SJCRH30 (cell line): Measurements from ENCODE around the gene CES3. TPM values are rescaled to one million over a fixed set of nuclear protein-coding genes. Genes with fewer than 3 reads are reported as not detected.

Source experiments
- DNase-seq, 2 experiments: peaks; one replicate each; pipeline ENCODE4 v3.0.0-alpha.2; 2015 to 2020
- H3K27ac ChIP-seq: fragments of 250-450 bp; sonication (Bioruptor Pico); 2 replicates; pipeline ENCODE4 v1.5.1; 2020; ENCODE audit warnings: mild to moderate bottlenecking, moderate library complexity
- H3K27me3 ChIP-seq: fragments of 250-450 bp; sonication (Bioruptor Pico); 2 replicates; pipeline ENCODE4 v1.5.1; 2020; ENCODE audit warnings: mild to moderate bottlenecking, moderate library complexity
- H3K36me3 ChIP-seq: fragments of 250-450 bp; sonication (Bioruptor Pico); 2 replicates; pipeline ENCODE4 v1.5.1; 2020; ENCODE audit warnings: mild to moderate bottlenecking, moderate library complexity
- H3K4me1 ChIP-seq: fragments of 250-450 bp; sonication (Bioruptor Pico); 2 replicates; pipeline ENCODE4 v1.5.1; 2020; ENCODE audit warnings: mild to moderate bottlenecking, moderate library complexity
- H3K4me3 ChIP-seq: fragments of 250-450 bp; sonication (Bioruptor Pico); 2 replicates; pipeline ENCODE4 v1.5.1; 2020; ENCODE audit warnings: mild to moderate bottlenecking, moderate library complexity
- H3K9me3 ChIP-seq: fragments of 250-450 bp; sonication (Bioruptor Pico); replicated peaks from 2 replicates; pipeline ENCODE4 v1.5.1; 2020; ENCODE audit warnings: mild to moderate bottlenecking, moderate library complexity
- total RNA-seq: library from RNA; depleted of rRNA; stranded (reverse); fragments of >200 nt; shearing (Covaris generic); gene quantifications from 2 replicates; pipeline ENCODE4 v1.2.3, GENCODE V29; 2014

CES3 gene
- total RNA-seq, 1 experiment from 2014 or later: 0.08 TPM

DNA sequence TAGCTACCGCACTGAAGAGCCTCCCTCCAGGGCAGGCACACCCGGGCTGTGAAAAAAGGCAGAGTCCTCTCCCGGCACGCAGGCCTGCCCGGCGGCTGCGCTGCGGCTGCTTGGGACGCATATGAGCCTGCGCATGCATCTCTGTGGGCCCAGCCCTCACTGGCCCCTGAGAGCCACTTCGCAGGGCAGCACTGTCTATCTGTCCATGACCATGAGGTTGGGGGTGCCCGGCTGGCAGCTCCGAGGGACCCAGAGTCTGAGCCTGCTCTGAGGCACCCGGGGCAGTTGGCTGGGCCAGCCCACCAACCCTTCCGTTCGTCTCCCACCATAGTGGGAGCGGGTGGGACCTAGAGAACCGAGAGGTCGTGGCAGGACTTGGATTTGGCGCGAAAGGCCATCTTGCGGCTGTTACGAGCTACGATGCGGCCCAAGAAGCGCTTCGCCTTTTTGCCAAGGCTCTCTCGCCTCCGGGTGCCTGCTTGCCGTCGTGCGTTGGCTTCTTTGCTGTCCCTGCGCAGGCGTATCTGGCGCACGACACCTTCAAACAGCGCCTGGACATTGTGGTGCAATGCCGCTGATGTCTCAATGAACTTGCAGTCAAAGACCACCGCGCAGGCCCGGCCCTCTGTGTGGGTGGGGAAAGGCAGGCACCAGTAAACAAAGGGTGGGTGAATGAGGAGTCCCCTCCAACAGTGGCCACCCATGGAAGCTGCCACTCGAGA, 39.2 kb upstream of the CES3 start:
- Histone ChIP-seq H3K4me3 (no peak overlapping the region), H3K36me3 (no peaks in the 10 kb centered on the region), H3K9me3 (no peaks in the 10 kb centered on the region), H3K27ac (no peak overlapping the region), H3K27me3 (peaks cover 38% of the 10 kb centered on the region), H3K4me1 (peaks cover 22% of the 10 kb centered on the region)
- no peak for DNase-seq

DNA sequence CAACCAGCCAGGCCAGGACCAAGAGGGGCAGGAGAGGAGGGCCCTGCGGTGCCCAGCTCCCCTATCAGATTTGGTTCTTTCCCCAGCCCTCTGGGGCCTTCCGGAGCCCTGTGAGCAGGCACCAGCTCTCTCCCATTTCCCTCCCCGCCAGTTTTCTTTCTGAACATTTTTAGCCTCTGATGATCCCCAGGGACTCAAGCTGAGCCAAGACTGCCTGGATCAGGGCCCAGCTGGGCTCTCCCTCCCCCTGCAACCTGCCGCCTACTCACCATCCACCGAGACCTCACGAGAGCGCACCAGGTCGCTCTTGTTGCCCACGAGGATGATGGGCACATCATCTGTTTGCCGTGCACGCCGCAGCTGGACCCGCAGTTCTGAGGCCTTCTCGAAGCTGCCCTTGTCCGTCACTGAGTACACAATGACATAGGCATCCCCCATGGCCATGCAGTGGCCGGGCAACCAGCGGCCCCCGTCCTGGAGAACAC, 37.8 kb upstream of the CES3 start:
- no peak overlapping the region for H3K27ac ChIP-seq
- peak; percentile 55 to 65 for DNase-seq
- peaks cover 28% of the 10 kb centered on the region for H3K27me3 ChIP-seq
- H3K36me3 ChIP-seq: no peaks in the 10 kb centered on the region
- H3K4me1 ChIP-seq: peaks cover 36% of the 10 kb centered on the region
- no peak overlapping the region for H3K4me3 ChIP-seq
- no peaks in the 10 kb centered on the region for H3K9me3 ChIP-seq

DNA sequence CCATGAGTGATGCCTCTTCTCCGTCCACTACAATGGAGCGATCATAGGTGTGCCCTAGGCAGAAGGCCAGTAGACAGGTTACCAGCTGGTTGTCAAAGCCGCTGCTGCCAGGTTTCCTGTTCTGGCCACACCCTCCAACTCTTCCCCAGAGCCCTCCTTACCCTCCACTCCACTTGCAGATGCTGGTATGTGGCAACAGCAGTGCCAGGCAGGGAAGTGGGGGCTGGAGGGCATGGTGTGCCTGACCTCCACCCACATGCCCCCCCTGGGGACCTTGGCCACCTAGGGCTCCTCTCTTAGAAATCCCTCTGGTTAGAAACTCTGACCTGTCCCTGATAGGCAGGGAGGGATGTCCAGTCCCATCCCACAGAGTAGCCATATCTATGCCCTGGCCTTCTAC, 37.2 kb upstream of the CES3 start:
- Histone ChIP-seq H3K9me3 (no peaks in the 10 kb centered on the region), H3K27me3 (peaks cover 23% of the 10 kb centered on the region), H3K4me3 (no peak overlapping the region), H3K27ac (no peak overlapping the region), H3K4me1 (peaks cover 40% of the 10 kb centered on the region), H3K36me3 (no peaks in the 10 kb centered on the region)
- no peak for DNase-seq

DNA sequence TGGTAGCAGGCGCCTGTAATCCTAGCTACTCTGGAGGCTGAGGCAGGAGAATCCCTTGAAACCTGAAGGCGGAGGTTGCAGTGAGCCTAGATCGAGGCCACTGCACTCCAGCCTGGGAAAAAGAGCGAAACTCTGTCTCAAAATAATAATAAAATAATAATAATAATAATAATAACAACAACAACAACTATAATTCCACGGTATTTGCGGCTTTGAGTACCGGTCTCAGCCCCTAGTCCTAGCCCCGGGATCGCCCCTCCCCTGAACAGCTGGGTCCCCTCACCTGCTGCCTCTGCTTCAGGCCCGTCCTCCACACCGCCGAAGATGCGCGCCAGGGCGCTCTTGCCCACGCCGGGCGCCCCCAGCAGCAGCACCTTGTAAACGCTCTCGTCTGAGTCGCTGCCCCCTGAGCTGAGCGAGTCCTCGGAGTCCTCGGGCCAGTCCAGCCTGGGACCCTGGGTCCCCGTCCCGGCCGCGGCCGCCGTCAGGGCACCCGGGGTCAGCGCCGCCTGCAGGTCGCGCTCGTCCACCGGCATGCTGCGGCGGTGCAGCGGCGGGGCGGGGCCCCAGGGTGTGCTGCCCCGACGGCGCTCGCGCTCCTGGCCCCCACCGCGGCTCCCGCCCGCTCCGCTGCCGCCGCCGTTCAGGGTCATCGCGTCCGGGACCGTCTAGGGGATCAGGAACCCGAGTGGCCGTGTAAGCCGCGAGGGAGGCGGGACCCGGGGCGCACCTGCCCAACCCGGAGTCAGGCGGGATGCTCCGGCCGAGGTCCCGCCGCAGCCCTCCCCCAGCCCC, 36.3 kb upstream of the CES3 start:
- no peak overlapping the region for H3K27ac ChIP-seq
- no peak overlapping the region for H3K4me3 ChIP-seq
- peaks cover 40% of the 10 kb centered on the region for H3K4me1 ChIP-seq
- no peaks in the 10 kb centered on the region for H3K36me3 ChIP-seq
- H3K9me3 ChIP-seq: no peaks in the 10 kb centered on the region
- peaks cover 18% of the 10 kb centered on the region for H3K27me3 ChIP-seq
- no peak for DNase-seq

DNA sequence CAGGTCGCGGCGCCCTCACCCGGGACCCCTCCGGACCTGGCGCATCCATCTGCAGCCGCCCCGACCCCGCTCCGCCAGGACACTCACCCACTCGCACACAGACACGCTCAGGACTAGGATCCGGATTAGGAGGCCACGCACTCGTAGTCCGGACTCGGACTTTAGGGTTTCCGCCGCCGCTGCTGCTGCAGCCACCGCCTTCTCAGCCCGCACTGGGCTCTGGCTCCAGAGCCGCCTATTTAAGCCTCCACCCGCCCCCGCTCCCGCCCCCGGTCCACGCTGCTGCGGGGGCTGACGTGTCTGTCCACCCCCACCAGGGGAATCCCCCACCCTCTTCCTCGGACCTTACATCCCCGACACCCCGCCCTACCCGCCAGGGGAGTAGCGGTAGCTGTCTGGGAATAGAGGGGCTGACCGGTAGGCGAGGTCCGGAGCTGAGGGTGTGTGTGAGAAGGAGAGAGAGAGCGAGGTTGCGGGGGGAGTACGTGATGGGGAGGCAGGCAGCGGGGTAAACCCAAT, 35.7 kb upstream of the CES3 start, which contains the start of gene RRAD:
Gene RRAD (minus strand): TSS at position 214 of the 519 bp plus-strand sequence. CDS start 356 bp downstream, outside the sequence.
- peaks cover 40% of the 10 kb centered on the region for H3K4me1 ChIP-seq
- no peak within 1 kb of the TSS for H3K27ac ChIP-seq
- H3K27me3 ChIP-seq: peaks cover 18% of the 10 kb centered on the region
- H3K9me3 ChIP-seq: no peaks in the 10 kb centered on the region
- no peak for DNase-seq
- no peak within 1 kb of the TSS for H3K4me3 ChIP-seq
- no peaks in the 10 kb centered on the region for H3K36me3 ChIP-seq

DNA sequence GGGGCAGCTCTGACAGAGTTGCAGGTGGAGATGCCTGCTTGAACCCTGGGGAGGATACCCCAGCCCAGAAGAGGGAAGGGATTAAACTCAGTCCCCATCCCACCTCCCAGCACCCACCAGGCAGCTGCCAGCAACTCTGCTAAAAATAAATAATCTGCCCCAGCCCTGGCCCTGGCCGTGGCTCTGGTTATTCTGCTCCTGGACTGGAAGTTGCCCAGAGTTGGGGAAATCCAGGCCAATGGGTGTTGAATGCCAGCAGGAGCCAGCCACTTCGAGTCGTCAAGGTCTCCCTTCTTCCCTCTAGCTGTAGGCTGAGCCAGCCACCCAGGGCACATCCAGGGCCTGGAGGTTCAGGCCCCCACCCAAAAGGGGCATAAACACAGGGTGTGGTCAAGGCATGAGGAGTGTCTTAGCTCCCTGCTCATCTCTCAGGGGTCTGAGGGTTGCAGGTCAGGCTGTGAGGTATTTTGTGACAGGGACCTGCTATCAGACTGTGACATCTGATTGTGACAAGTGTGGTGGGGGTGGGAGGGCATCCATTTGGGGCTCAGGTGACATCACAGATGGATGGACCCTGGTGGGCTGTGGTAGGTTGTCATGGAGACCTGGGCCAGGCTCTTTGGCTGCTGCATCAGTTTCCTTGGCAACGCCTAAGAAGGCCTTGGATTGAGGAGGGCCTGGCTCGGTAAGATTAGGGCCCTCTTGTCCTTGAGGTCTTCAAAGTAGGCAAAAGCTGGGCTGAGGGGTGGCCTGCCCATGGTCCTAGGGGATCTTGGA, 34.7 kb upstream of the CES3 start:
- Histone ChIP-seq H3K27ac (no peak overlapping the region), H3K36me3 (no peaks in the 10 kb centered on the region), H3K27me3 (peaks cover 13% of the 10 kb centered on the region), H3K4me3 (no peak overlapping the region), H3K9me3 (no peaks in the 10 kb centered on the region), H3K4me1 (peaks cover 40% of the 10 kb centered on the region)
- no peak for DNase-seq

DNA sequence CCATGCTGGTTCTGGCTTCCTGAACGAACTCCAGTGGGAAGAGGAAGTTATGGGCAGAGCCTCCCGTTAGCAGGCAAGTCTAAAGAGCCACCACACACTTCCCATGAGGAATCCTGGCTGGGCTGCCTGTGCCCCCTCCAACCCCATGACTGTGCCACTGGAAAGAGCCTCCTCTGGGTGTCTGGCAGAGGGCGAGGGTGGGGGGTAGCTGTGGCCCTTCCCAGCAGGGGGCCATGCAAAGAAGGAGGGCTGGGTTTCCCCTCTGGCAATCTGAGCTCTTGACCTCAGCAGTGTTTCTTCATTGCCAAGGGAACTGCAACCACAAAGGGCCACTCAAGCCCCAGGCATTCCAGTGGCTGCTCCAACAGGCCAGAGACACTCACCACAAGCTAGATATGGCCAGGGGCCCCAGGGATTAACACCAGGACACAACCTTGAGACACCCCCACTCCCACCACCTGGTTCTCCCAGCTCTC, 34.1 kb upstream of the CES3 start:
- Histone ChIP-seq H3K27me3 (peaks cover 8% of the 10 kb centered on the region), H3K4me1 (peaks cover 40% of the 10 kb centered on the region), H3K36me3 (no peaks in the 10 kb centered on the region), H3K27ac (no peak overlapping the region), H3K9me3 (no peaks in the 10 kb centered on the region), H3K4me3 (no peak overlapping the region)
- DNase-seq: peak; percentile 83 to 84

DNA sequence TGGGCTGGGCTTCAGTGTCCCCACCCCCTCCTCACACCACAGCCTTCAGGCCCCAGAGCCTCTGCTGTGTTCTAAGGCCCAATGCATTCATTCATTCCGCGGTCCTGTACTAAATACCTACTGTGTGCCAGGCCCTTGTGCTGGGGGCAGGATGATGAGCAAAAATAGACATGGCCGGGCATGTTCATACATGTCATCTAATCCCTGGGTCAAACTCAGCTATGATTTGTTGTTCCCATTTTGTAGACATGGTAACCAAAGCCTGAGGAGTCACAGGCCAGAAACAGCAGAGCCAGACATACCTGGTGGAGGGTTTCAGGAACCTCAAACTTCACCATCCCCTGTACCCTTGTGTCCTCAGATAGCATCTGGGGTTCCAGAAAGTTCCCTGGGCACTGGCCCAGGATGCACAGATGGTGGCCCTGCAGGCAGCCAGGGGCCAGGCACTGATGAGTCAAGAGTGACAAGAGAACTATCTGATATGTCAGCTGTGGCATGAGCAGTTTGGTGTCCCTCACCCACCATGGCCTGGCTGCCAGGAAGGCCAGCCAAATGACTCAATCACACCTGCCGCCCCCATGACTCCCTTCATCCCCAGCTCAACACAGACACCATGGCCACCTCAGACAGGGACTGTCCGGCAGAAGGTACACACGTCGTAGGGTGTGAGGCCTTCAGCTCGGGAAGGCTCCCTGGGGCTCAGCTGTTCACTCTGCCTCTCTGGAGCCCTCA, 33.0 kb upstream of the CES3 start:
- peak; percentile 48 to 54 for DNase-seq
- Histone ChIP-seq H3K9me3 (no peaks in the 10 kb centered on the region), H3K27me3 (peaks cover 8% of the 10 kb centered on the region), H3K4me3 (no peak overlapping the region), H3K27ac (no peak overlapping the region), H3K4me1 (peaks cover 37% of the 10 kb centered on the region), H3K36me3 (no peaks in the 10 kb centered on the region)

DNA sequence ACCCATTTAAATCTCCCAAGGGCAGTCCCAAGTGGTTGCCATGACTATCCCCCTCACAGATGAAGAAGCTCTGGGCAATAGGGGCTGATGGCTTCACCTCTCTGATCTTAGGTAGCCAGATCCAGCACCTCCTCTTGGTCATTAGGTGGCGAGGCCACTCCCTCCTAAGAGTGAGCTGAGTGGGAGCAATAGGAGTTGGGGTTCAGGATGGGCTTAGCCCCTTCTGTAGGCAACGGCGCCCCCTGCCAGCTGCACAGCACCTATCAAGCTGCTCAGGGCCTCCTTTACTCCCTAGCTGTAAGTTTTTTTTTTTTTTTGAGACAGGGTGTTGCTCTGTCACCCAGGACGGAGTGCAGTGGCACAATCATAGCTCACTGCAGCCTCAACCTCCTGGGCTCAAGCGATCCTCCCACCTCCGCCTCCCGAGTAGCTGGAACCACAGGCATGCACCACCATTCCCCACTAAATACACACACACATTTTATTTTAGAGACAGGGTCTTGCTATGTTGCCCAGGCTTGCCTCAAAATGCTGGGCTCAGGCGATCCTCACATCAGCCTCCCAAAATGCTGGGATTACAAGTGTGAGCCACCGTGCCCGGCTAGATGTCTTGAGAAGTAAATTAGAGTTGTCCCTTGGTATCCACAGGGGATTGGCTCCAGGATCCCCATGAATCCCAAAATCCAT, 32.2 kb upstream of the CES3 start:
- peak; percentile 71 to 72 for DNase-seq
- H3K36me3 ChIP-seq: no peaks in the 10 kb centered on the region
- peaks cover 34% of the 10 kb centered on the region for H3K4me1 ChIP-seq
- peaks cover 5% of the 10 kb centered on the region for H3K27me3 ChIP-seq
- H3K9me3 ChIP-seq: no peaks in the 10 kb centered on the region
- no peak overlapping the region for H3K27ac ChIP-seq
- no peak overlapping the region for H3K4me3 ChIP-seq

DNA sequence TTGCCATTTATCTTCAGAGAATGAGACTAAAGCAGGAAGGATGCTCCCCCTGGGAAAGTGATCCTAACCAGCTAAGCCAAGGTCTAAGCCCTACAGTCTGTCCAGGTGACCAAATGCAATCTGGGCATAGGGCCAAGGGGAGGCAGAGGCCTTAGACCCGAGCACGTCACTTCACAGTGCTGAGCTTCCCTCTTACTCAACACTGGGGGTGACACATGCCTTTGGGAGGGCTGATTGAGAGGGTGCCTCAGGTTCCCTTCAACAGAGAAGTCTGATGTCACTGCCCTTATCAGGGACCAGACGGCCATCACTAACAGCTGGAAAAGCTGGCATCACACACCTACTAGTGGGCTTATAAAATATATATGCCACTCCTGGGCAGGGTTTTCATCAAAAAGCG, 30.9 kb upstream of the CES3 start:
- Histone ChIP-seq H3K36me3 (no peaks in the 10 kb centered on the region), H3K4me3 (no peak overlapping the region), H3K4me1 (peaks cover 34% of the 10 kb centered on the region), H3K9me3 (no peaks in the 10 kb centered on the region), H3K27ac (no peak overlapping the region), H3K27me3 (no peaks in the 10 kb centered on the region)
- DNase-seq: no peak

DNA sequence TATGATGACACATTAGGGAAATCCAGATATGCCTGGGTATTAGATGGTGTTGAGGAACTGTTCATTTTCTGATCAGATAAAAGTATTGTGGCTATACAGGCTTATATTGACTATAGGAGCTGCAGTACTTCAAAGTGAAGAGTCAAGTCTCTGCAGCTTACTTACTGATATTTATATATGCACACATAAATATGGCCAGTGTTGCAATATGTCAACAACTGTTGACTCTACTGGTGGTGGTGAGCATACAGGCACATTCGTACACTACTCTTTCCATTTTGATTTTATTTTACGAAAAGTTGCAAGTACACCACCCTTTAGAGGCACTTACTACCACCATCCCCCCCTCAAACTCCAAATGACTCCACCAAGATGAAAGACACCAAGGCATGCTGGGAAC, 29.4 kb upstream of the CES3 start:
- no peak for DNase-seq
- Histone ChIP-seq H3K36me3 (no peaks in the 10 kb centered on the region), H3K9me3 (no peaks in the 10 kb centered on the region), H3K27ac (no peak overlapping the region), H3K4me3 (no peak overlapping the region), H3K4me1 (peaks cover 25% of the 10 kb centered on the region), H3K27me3 (no peaks in the 10 kb centered on the region)

DNA sequence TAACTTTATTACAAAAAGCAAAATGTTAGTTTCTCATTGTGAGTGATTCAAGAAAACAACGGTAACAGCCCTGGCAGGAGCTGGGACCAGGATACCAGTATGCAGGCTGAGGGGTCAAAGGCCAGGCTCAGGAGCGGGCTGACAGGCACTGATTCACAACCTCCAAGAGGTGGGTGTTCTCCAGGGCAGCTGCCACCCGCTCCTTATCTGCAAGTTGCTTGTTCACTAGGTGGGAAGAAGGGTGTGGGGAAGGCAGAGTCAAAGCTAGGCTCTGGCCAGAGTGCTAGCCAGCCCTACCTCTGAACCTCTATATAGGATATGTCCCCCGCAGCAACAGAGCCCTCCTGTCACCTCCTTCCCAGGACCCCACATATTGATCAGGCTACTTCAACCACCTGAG, 29.0 kb upstream of the CES3 start:
- no peaks in the 10 kb centered on the region for H3K9me3 ChIP-seq
- no peaks in the 10 kb centered on the region for H3K36me3 ChIP-seq
- no peak overlapping the region for H3K27ac ChIP-seq
- DNase-seq: no peak
- peaks cover 21% of the 10 kb centered on the region for H3K4me1 ChIP-seq
- no peaks in the 10 kb centered on the region for H3K27me3 ChIP-seq
- no peak overlapping the region for H3K4me3 ChIP-seq

DNA sequence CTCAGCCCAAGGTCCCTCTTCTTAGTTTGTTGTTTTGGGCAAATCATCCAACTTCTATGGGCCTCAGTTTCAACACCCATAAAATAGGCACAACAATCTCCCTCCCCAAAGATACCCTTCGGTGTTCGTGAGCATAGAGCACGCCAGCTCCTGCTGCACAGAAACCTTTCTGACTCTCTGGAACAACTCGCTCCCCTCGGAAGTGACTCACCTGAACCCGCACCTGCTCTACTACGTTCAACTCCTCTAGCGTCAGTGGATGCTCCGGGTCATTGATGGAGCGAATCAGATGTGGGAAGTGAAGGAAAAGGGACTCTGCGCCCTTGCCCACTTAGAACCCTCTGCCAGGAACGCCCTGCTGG, 27.3 kb upstream of the CES3 start:
- H3K4me3 ChIP-seq: peak overlapping the region; percentile 95
- peak overlapping the region; percentile 71 for H3K27ac ChIP-seq
- 0 out of 2 replicates have a peak, but pooled peaks cover 2% of the 10 kb centered on the region for H3K36me3 ChIP-seq
- H3K27me3 ChIP-seq: no peaks in the 10 kb centered on the region
- no peak for DNase-seq
- no peaks in the 10 kb centered on the region for H3K9me3 ChIP-seq
- peaks cover 5% of the 10 kb centered on the region for H3K4me1 ChIP-seq
